ENCODE measurements around the gene CSF3R.

The CSF3R gene

DNA sequence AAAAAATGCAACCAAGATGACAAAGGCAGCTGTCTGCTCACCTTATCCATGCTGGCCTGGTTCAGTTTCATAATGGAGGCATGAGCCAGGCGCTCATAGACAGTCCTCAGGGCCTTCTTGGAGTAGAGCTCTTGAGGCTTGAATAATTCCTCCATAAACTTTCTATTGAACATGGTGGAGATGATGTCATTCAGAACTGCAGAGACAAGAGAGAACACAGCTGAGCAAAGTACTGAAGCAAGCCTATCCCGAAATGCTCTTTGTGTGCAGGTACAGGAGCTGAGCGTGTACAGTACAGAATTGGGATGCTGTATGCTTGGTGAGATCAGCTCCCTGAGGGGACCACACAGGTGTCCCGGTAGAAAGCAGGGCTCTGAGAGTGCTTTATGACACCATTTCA is 44.0 kb downstream of the CSF3R start:
- no peak for DNase-seq (ENCODE audit: low read depth)
- no peak overlapping the region for H3K4me3 ChIP-seq (replicated peaks; ENCODE audit: low read depth, low read length)
- TF ChIP-seq CTCF (IDR thresholded peaks at IDR 0.05; ENCODE audit: low read length, missing control alignments): no peak

DNA sequence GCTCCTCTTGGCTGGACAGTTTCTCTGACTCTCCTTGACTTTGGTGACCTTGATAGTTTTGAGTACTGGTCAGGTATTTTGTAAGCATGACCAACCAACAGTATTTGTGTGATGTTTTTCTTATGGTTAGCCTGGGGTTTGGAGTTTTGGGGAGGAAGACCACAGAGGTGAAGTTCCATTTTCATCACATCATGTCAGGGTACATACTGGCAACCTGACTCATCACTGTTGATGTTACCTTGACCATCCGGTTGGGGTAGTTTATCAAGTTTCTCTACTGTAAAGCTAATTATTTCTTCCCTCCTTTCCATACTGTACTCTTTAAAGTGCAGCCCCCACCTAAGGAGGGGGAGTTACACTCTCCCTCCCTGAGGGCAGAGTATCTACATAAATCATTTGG is 45.9 kb downstream of the CSF3R start:
- TF ChIP-seq CTCF (IDR thresholded peaks at IDR 0.05; ENCODE audit: low read length, missing control alignments): no peak
- no peak overlapping the region for H3K4me3 ChIP-seq (replicated peaks; ENCODE audit: low read depth, low read length)
- no peak for DNase-seq (ENCODE audit: low read depth)

- no peak for DNase-seq (ENCODE audit: low read depth)
- no peak overlapping the region for H3K4me3 ChIP-seq (replicated peaks; ENCODE audit: low read depth, low read length)
- no peak for TF ChIP-seq CTCF (IDR thresholded peaks at IDR 0.05; ENCODE audit: low read length, missing control alignments)
These were observed 49.6 kb downstream of the CSF3R start for GRCh38 chr1:36433102-36433501.

- TF ChIP-seq CTCF (IDR thresholded peaks at IDR 0.05; ENCODE audit: low read length, missing control alignments): no peak
- DNase-seq (ENCODE audit: low read depth): no peak
These were observed 50.1 kb downstream of the CSF3R start for GRCh38 chr1:36432616-36433015.

DNA sequence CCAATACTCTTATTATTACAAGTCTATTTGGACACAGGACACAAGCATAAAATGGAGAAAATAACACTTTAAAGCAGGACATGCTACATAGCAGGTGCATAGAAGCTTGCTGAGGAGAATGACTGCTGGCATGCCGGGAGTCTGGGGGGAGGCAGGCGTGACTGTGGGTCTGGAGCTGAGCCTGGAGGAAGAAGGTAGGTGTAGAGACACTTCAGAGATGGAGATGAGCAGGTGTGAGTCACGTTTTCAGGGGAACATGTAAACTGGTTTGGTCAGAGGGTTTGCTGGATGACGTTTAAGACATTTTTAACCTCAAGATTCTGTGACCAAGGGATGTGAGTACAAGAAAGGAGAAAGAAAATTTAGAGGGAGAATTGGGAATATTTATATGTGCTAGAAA is 56.9 kb downstream of the CSF3R start:
- TF ChIP-seq CTCF (IDR thresholded peaks at IDR 0.05; ENCODE audit: low read length, missing control alignments): no peak
- DNase-seq (ENCODE audit: low read depth): no peak

More at GRCh38 chr1:36432616-36433015, 50.1 kb downstream of the CSF3R start:
- no peak overlapping the region for H3K4me3 ChIP-seq (replicated peaks; ENCODE audit: low read depth, low read length)

GRCh38 chr1:36421649-36422048 is 61.1 kb downstream of the CSF3R start:
- no peak for DNase-seq (ENCODE audit: low read depth)
- no peak for TF ChIP-seq CTCF (IDR thresholded peaks at IDR 0.05; ENCODE audit: low read length, missing control alignments)
- no peak overlapping the region for H3K4me3 ChIP-seq (replicated peaks; ENCODE audit: low read depth, low read length)

More for the DNA sequence above, 56.9 kb downstream of the CSF3R start:
- H3K4me3 ChIP-seq (replicated peaks; ENCODE audit: low read depth, low read length): no peak overlapping the region

DNA sequence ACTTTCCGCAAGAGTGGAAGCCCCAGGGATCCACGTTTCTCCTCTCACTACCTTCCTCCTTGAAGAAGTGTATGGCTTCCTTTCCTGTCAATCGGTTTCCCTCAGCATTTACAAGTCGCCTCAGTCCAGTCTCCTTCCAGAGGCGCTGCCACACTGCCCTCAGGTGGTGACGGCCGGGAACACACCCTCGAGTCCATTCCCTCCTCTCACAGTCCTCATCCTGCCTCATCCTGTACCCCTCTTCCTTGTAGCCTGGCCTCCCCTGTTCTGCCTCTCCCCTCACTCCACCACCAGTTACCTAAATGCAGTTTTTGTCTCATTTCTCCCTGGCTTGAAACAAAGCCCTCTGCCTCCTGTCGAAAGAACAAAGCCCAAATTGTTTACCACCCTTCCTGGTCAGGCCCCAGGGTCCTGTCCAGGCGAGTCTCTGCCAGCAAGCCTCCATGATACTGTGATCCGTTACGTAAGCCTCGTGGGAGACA is 61.8 kb downstream of the CSF3R start:
- no peak overlapping the region for H3K4me3 ChIP-seq (replicated peaks; ENCODE audit: low read depth, low read length)
- TF ChIP-seq CTCF (IDR thresholded peaks at IDR 0.05; ENCODE audit: low read length, missing control alignments): peak; percentile 96
- DNase-seq (ENCODE audit: low read depth): peak; percentile 87

Data from fibroblast of pulmonary artery (primary cell).